Thyroid gland (tissue), 4 donors: ENCODE data around the gene CDC42SE2.

ENCODE experiments used
- POLR2A ChIP-seq, 2 donors: fragments of 450-650 bp; IDR thresholded peaks; one replicate each; pipeline ENCODE4 v1.6.1; 2017; ENCODE audit warnings: antibody characterized with exemption in 2 of 2, mild to moderate bottlenecking in 2 of 2, moderate library complexity in 1 of 2
- TF ChIP-seq, protein P1 (sequence below), 6 experiments: fragments of 200-600 bp in 3 of 6; fragments of 450-650 bp in 3 of 6; sonication (generic) in 3 of 6; IDR thresholded peaks; one replicate each; pipeline ENCODE4 v1.5.1; 2016 to 2019; ENCODE audit warnings: antibody characterized with exemption in 6 of 6, mild to moderate bottlenecking in 2 of 6, inconsistent platforms in 1 of 6, moderate library complexity in 1 of 6

GRCh38 chr5:131276072-131276471 is 12.2 kb downstream of the CDC42SE2 start:
- TF ChIP-seq, protein P1, sequence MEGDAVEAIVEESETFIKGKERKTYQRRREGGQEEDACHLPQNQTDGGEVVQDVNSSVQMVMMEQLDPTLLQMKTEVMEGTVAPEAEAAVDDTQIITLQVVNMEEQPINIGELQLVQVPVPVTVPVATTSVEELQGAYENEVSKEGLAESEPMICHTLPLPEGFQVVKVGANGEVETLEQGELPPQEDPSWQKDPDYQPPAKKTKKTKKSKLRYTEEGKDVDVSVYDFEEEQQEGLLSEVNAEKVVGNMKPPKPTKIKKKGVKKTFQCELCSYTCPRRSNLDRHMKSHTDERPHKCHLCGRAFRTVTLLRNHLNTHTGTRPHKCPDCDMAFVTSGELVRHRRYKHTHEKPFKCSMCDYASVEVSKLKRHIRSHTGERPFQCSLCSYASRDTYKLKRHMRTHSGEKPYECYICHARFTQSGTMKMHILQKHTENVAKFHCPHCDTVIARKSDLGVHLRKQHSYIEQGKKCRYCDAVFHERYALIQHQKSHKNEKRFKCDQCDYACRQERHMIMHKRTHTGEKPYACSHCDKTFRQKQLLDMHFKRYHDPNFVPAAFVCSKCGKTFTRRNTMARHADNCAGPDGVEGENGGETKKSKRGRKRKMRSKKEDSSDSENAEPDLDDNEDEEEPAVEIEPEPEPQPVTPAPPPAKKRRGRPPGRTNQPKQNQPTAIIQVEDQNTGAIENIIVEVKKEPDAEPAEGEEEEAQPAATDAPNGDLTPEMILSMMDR (IDR thresholded peaks at IDR 0.05) = no peak
- no peak for TF ChIP-seq POLR2A (IDR thresholded peaks at IDR 0.05)
